Chondrocyte (in vitro differentiated cells): ENCODE measurements around the gene TSC2. TPM values are rescaled to one million over a fixed set of nuclear protein-coding genes. Genes with fewer than 3 reads are reported as not detected.

Experiments used
- DNase-seq: peaks from one replicate; pipeline ENCODE4 v3.0.0; 2021; ENCODE audit warnings: mixed read lengths, low spot score
- H3K27ac Mint-ChIP-seq: one replicate; pipeline ENCODE4 v1.8.0; 2021; ENCODE audit warnings: mild to moderate bottlenecking, moderate library complexity, mixed read lengths; ENCODE audit not compliant: unreplicated experiment
- H3K27me3 Mint-ChIP-seq: 2 replicates; pipeline ENCODE4 v1.8.0; 2021; ENCODE audit warnings: low read depth, mixed read lengths
- H3K36me3 Mint-ChIP-seq: 2 replicates; pipeline ENCODE4 v1.8.0; 2021; ENCODE audit warnings: low read depth, mixed read lengths
- H3K4me1 Mint-ChIP-seq: 2 replicates; pipeline ENCODE4 v1.8.0; 2021; ENCODE audit warnings: low read depth, mild to moderate bottlenecking, mixed read lengths
- H3K4me3 Mint-ChIP-seq: one replicate; pipeline ENCODE4 v1.8.0; 2021; ENCODE audit warnings: mild to moderate bottlenecking, moderate library complexity, mixed read lengths; ENCODE audit not compliant: unreplicated experiment
- H3K9me3 Mint-ChIP-seq: 2 replicates; pipeline ENCODE4 v1.8.0; 2021; ENCODE audit warnings: low read depth, mixed read lengths
- total RNA-seq: library from RNA; stranded (reverse); gene quantifications from 3 replicates; pipeline ENCODE4 v1.2.1, GENCODE V29; 2021
- TF ChIP-seq, protein P1 (sequence below): fragments of 200-600 bp; sonication (generic); IDR thresholded peaks from 2 replicates; pipeline ENCODE4 v1.5.0; 2021; ENCODE audit warnings: antibody characterized with exemption, mild to moderate bottlenecking, moderate library complexity

TSC2 gene
- total RNA-seq, 1 donor from 2014 or later, result 108 TPM

DNA sequence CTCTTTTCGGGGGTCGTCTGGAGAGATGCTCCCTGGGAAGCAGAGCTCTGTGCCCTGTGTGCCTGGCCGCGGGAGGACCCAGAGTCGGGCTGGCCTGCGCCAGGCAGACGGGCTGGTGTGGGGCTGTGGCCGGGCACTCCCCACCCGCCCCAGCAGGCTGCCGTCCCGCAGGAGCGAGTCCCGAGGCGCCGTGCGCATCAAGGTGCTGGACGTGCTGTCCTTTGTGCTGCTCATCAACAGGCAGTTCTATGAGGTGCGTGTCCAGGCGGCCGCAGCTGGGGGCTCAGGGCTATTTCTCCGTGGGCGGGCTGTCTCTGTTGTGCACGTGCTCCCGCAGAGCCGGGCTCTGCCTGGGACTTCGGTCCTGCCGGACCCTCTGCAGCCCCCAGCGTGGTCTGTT lies 15.0 kb downstream of the TSC2 start:
- DNase-seq, result no peak
- Mint-ChIP-seq H3K9me3 (no peaks in the 10 kb centered on the region), H3K4me3 (no peak overlapping the region), H3K27ac (no peak overlapping the region), H3K4me1 (no peaks in the 10 kb centered on the region), H3K36me3 (peaks cover 23% of the 10 kb centered on the region), H3K27me3 (no peaks in the 10 kb centered on the region)
- TF ChIP-seq, protein P1, sequence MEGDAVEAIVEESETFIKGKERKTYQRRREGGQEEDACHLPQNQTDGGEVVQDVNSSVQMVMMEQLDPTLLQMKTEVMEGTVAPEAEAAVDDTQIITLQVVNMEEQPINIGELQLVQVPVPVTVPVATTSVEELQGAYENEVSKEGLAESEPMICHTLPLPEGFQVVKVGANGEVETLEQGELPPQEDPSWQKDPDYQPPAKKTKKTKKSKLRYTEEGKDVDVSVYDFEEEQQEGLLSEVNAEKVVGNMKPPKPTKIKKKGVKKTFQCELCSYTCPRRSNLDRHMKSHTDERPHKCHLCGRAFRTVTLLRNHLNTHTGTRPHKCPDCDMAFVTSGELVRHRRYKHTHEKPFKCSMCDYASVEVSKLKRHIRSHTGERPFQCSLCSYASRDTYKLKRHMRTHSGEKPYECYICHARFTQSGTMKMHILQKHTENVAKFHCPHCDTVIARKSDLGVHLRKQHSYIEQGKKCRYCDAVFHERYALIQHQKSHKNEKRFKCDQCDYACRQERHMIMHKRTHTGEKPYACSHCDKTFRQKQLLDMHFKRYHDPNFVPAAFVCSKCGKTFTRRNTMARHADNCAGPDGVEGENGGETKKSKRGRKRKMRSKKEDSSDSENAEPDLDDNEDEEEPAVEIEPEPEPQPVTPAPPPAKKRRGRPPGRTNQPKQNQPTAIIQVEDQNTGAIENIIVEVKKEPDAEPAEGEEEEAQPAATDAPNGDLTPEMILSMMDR, result no peak

DNA sequence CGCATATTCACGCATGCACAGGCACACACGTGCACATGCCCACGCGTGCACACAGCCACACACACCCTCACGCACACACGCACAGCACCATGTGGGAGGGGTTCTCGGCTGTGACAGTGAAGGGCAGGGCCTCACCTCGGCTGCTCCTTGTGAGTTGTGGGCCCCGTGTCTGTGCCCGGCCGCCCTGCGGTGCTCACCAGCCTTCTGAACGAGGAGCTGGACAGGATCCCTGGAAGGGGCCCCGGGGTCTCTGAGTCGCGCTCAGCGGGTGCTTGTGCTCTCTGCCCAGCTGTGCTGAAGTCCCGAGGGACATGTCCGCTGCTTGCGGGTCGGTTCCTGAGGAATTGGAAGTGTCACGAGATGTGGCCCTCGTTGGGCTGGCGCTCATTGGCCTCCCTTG lies 16.1 kb downstream of the TSC2 start:
- Mint-ChIP-seq H3K27me3 (no peaks in the 10 kb centered on the region), H3K4me1 (no peaks in the 10 kb centered on the region), H3K36me3 (peaks cover 20% of the 10 kb centered on the region), H3K27ac (no peak overlapping the region), H3K9me3 (no peaks in the 10 kb centered on the region), H3K4me3 (no peak overlapping the region)
- TF ChIP-seq, protein P1, result no peak
- no peak for DNase-seq

DNA sequence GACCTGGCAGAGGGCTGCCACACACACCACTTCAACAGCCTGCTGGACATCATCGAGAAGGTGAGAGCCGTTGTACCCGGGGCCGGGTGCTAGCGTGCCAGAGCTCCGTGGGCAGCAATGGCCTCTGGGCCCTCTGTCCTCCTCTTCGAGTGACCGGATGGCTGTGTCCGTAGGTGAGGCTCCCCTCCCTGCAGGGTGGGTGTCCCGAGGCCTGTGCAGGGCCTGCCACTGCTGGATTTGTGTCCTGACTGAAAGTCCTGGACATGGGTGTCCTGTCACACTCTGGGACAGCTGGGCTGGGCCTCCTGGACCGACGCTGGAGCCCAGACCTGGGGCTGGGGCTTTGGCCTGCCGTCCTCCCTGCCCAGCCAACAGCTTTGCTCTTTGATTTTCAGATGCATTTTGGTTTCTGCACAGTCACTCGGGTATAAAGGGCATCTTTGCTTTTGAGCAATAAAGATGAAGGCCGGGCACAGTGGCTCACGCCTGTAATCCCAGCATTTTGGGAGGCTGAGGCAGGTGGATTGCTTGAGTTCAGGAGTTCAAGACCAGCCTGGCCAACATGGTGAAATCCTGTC lies 16.7 kb downstream of the TSC2 start:
- TF ChIP-seq, protein P1, result no peak
- H3K9me3 Mint-ChIP-seq, result no peaks in the 10 kb centered on the region
- no peak for DNase-seq

GRCh38 chr16:2066139-2066538 lies 18.4 kb downstream of the TSC2 start:
- Mint-ChIP-seq H3K27me3 (no peaks in the 10 kb centered on the region), H3K4me1 (no peaks in the 10 kb centered on the region), H3K4me3 (no peak overlapping the region), H3K9me3 (no peaks in the 10 kb centered on the region), H3K27ac (no peak overlapping the region), H3K36me3 (peaks cover 21% of the 10 kb centered on the region)
- no peak for DNase-seq
- TF ChIP-seq, protein P1, result no peak

More for the DNA sequence above, 16.7 kb downstream of the TSC2 start:
- no peak overlapping the region for H3K27ac Mint-ChIP-seq
- H3K36me3 Mint-ChIP-seq, result peaks cover 22% of the 10 kb centered on the region
- no peaks in the 10 kb centered on the region for H3K4me1 Mint-ChIP-seq
- H3K4me3 Mint-ChIP-seq, result no peak overlapping the region
- no peaks in the 10 kb centered on the region for H3K27me3 Mint-ChIP-seq

DNA sequence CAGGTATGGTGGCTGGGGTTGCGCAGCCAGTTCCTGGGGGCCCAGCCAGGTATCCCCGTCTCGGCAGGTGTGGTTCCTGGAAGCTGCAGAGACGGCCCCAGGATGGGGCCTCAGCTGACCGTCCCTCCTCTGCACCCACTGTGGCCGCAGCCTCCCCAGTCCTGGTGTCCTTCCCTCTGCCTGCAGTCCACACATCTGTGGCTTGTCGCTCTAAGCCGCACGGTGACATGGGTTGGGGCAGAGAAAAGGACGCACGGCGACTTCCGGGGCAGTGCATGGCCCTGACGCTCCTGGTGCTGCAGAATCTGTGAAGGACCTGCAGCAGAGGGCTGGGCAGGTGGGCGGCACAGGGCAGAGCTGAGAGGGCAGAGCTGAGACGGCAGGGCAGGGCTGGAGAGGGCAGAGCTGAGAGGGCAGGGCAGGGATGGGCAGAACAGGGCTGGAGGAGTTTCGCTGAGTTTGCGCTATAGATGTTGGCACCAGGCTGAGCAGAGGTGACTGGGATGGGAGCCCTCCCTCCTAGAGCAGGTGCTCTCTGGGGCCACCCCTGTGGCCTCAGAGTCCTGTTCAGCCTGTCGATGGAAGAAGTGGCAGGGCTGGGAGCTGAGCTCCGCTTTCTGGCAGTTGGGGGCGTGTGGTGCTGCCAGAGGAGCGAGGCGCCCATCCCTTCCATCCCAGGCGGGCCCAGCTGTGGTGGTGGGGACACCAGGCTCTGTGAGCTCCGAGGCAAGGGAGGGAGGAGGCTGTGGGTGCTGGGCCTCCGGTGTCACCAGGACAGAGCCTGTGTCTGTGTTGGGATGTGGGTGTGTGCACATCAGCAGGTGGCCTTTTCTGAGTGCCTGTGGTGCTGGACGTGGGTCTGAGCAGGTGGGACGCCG lies 23.0 kb downstream of the TSC2 start:
- H3K4me1 Mint-ChIP-seq, result no peaks in the 10 kb centered on the region
- H3K9me3 Mint-ChIP-seq, result no peaks in the 10 kb centered on the region
- TF ChIP-seq, protein P1, result no peak
- no peak overlapping the region for H3K4me3 Mint-ChIP-seq
- DNase-seq, result no peak
- H3K27me3 Mint-ChIP-seq, result no peaks in the 10 kb centered on the region
- H3K36me3 Mint-ChIP-seq, result peaks cover 29% of the 10 kb centered on the region
- H3K27ac Mint-ChIP-seq, result no peak overlapping the region
